ENCODE results near the gene WWC2.

WWC2 gene

GRCh38 chr4:183358215-183358755 lies 259.2 kb downstream of the WWC2 start:
- TF ChIP-seq CTCF (conservative IDR thresholded peaks at IDR 0.05) (no peak), ZFX (IDR thresholded peaks at IDR 0.05) (no peak)

GRCh38 chr4:183360161-183360919 lies 261.3 kb downstream of the WWC2 start:
- TF ChIP-seq CTCF (conservative IDR thresholded peaks at IDR 0.05) (no peak), ZFX (IDR thresholded peaks at IDR 0.05) (no peak)
- no peak overlapping the region for H3K27ac ChIP-seq

More at GRCh38 chr4:183358215-183358755, 259.2 kb downstream of the WWC2 start:
- no peak overlapping the region for H3K27ac ChIP-seq

- no peak overlapping the region for H3K27ac ChIP-seq
- no peak for TF ChIP-seq CTCF (conservative IDR thresholded peaks at IDR 0.05)
- no peak for TF ChIP-seq ZFX (IDR thresholded peaks at IDR 0.05)
These were observed 263.0 kb downstream of the WWC2 start for GRCh38 chr4:183362036-183362435.

- no peak overlapping the region for H3K27ac ChIP-seq
- no peak for TF ChIP-seq ZFX (IDR thresholded peaks at IDR 0.05)
- no peak for TF ChIP-seq CTCF (conservative IDR thresholded peaks at IDR 0.05)
These were observed 264.0 kb downstream of the WWC2 start for GRCh38 chr4:183362916-183363542.

DNA sequence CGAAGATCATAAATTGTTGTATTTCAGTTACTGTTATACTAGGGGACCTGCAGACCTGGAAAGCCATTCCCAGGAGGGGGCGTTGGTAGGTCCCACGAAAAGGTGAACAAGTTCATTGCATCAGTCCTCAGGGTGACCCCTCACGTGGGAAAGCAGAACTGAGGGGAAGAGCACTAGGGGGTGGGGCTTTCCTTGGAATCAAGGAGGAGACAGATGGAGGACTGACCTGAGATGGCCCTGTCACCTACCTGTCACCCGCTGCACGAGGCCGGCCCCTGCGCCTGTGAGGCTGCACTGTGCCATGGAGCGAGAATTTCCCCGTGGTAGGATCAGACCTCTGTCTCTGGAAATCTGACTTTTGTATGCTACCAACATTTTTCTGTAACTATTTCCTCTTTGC lies 265.0 kb downstream of the WWC2 start:
- no peak overlapping the region for H3K27ac ChIP-seq
- TF ChIP-seq CTCF (conservative IDR thresholded peaks at IDR 0.05) (no peak), ZFX (IDR thresholded peaks at IDR 0.05) (no peak)

DNA sequence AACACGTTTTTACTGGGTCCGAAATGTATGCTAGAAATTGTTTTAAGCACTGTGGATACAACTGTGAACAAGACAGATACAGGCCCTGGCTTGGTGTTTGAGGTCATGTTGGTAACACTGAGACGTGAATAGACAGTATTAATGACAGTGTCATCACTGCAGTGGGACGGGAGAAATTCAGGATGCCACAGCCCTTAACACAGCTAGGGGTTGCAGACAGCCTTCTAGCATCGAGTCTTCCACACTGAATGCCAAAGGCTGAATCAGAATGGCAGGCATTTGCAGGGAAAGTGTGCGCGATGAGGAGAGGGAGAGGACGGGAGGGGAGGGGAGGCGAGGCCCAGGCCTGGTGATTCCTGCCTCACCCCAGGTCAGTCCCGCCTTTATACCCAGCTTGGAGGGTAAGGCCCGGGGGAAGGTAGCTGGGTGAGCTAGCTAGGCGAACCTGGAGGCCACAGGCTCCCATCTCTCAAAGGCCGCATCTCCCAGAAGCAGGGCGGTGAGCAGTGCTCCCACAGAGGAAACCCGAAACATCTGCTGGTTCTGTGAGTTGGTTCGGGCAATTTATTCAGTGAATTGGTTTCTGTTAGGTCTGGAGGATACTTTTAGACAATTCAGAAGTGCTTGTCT lies 267.3 kb downstream of the WWC2 start:
- no peak for TF ChIP-seq CTCF (conservative IDR thresholded peaks at IDR 0.05)
- no peak for TF ChIP-seq ZFX (IDR thresholded peaks at IDR 0.05)
- H3K27ac ChIP-seq, result no peak overlapping the region

GRCh38 chr4:183369073-183369472 lies 270.0 kb downstream of the WWC2 start:
- no peak overlapping the region for H3K27ac ChIP-seq
- no peak for TF ChIP-seq CTCF (conservative IDR thresholded peaks at IDR 0.05)
- TF ChIP-seq ZFX (IDR thresholded peaks at IDR 0.05), result no peak

All from C4-2B (cell line).